Islet of Langerhans (tissue), 1 donor: ENCODE data around the gene CPNE4.

Experiments
- FAIRE-seq: peaks from one replicate; lab custom pipeline; 2011; peaks lifted over from hg19 to GRCh38; lab: Jason Lieb, UNC

The CPNE4 gene

GRCh38 chr3:131596884-131597283 is 437.9 kb downstream of the CPNE4 start:
- no peak for FAIRE-seq

GRCh38 chr3:131591394-131592014 is 443.3 kb downstream of the CPNE4 start:
- no peak for FAIRE-seq

GRCh38 chr3:131586277-131586676 is 448.5 kb downstream of the CPNE4 start:
- FAIRE-seq, result no peak

GRCh38 chr3:131582438-131582837 is 452.4 kb downstream of the CPNE4 start:
- FAIRE-seq, result no peak

GRCh38 chr3:131568460-131568859 is 466.4 kb downstream of the CPNE4 start:
- FAIRE-seq, result no peak

GRCh38 chr3:131564812-131565211 is 470.0 kb downstream of the CPNE4 start:
- no peak for FAIRE-seq

GRCh38 chr3:131561511-131561910 is 473.3 kb downstream of the CPNE4 start:
- FAIRE-seq, result no peak

- FAIRE-seq, result no peak
These were observed 474.0 kb downstream of the CPNE4 start for GRCh38 chr3:131560795-131561194.

- no peak for FAIRE-seq
These were observed 479.4 kb downstream of the CPNE4 start for GRCh38 chr3:131555456-131555855.

GRCh38 chr3:131553495-131554247 is 481.1 kb downstream of the CPNE4 start:
- FAIRE-seq, result no peak

- FAIRE-seq, result no peak
These were observed 483.1 kb downstream of the CPNE4 start for GRCh38 chr3:131551761-131552160.

- FAIRE-seq, result no peak
These were observed 484.0 kb downstream of the CPNE4 start for GRCh38 chr3:131550562-131551465.

- FAIRE-seq, result no peak
These were observed 485.5 kb downstream of the CPNE4 start for GRCh38 chr3:131549340-131549739.

- FAIRE-seq, result no peak
These were observed 487.2 kb downstream of the CPNE4 start for GRCh38 chr3:131547585-131547984.

- no peak for FAIRE-seq
These were observed 488.4 kb downstream of the CPNE4 start for GRCh38 chr3:131546441-131546840.

- no peak for FAIRE-seq
These were observed 490.3 kb downstream of the CPNE4 start for GRCh38 chr3:131544557-131544956.

GRCh38 chr3:131543714-131544113 is 491.1 kb downstream of the CPNE4 start:
- FAIRE-seq, result no peak

- no peak for FAIRE-seq
These were observed 493.5 kb downstream of the CPNE4 start for GRCh38 chr3:131541288-131541687.

- FAIRE-seq, result no peak
These were observed 494.0 kb downstream of the CPNE4 start for GRCh38 chr3:131540821-131541220.

GRCh38 chr3:131540143-131540542 is 494.7 kb downstream of the CPNE4 start:
- FAIRE-seq, result no peak

- FAIRE-seq, result no peak
These were observed 495.8 kb downstream of the CPNE4 start for GRCh38 chr3:131538968-131539367.

- FAIRE-seq, result no peak
These were observed 497.3 kb downstream of the CPNE4 start for GRCh38 chr3:131537531-131537930.

GRCh38 chr3:131535596-131535995 is 499.2 kb downstream of the CPNE4 start:
- no peak for FAIRE-seq
